HG02870 (cell line): Measurements from ENCODE around the gene GUCY2C.
A peak's percentile ranks its signal among the peaks of the same experiment; 100 is the strongest.
"Not testable (repeated sequence)": the region's sequence is repeated elsewhere in the genome, so short reads cannot be mapped to it uniquely, and the experiment has no call there.

Experiments used
- ATAC-seq: cut with Tn5 transposase; IDR thresholded peaks from one replicate; pipeline ENCODE4 v1.9.1; 2021; ENCODE audit warnings: mild to moderate bottlenecking, moderate library complexity; ENCODE audit not compliant: unreplicated experiment

The GUCY2C gene

DNA sequence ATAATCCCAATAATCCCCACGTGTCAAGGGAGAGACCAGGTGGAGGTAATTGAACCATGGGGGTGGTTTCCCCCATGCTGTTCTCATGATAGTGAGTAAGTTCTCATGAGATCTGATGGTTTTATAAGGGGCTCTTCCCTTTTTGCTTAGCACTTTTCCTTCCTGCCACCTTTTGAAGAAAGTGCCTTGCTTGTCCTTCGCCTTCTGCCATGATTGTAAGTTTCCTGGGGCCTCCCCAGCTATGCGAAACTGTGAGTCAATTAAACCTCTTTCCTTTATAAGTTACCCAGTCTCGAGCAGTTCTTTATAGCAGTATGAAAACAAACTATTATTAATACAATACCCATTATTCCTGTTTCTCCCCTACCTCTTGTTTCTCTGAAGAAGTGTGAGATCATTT lies 14.2 kb downstream of the GUCY2C start:
- ATAC-seq, result not testable (repeated sequence)

DNA sequence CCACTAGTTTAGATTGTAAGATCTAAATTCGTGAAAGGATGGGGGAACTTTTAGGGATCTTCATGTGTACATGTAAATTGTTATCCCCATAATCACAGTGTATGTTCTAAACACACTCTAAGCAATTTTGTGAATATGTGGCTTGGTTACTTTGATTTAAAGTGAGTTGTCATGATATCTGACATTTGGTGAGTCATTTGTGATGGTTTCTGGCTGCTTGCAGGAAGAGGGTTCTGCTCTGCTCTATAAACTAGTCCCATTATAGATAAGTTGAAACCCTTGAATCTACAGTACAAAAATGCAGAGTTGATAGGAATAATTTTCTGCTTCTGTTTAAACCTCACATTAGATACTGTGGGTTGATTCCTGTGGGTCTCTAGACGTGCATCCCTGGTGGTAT lies 14.8 kb downstream of the GUCY2C start:
- no peak for ATAC-seq

- no peak for ATAC-seq
These were observed 15.2 kb downstream of the GUCY2C start for GRCh38 chr12:14681190-14681589.

- no peak for ATAC-seq
These were observed 17.8 kb downstream of the GUCY2C start for GRCh38 chr12:14678547-14679150.

GRCh38 chr12:14668591-14668990 lies 27.8 kb downstream of the GUCY2C start:
- no peak for ATAC-seq

GRCh38 chr12:14665354-14666348 lies 30.7 kb downstream of the GUCY2C start:
- ATAC-seq, result no peak

- ATAC-seq, result no peak
These were observed 31.9 kb downstream of the GUCY2C start for GRCh38 chr12:14664434-14665023.

DNA sequence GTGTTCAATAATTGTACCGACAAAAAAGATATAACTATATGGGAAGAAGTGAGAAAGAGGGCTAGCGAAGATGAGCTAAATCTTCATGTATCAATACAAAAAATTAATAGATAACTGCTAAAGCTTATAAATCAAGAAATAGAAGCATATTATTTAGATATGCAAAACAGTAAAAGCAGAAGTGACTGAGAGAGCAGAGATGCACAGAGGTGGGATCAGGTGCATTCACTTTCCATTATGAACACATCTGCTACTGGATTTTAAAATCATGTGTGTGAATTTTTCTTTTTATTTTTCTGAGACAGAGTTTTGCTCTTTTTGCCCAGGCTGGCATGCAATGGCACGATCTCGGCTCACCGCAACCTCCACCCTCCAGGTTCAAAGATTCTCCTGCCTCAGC lies 33.4 kb downstream of the GUCY2C start:
- ATAC-seq, result no peak

GRCh38 chr12:14656846-14657245 lies 39.6 kb downstream of the GUCY2C start:
- no peak for ATAC-seq

- no peak for ATAC-seq
These were observed 41.1 kb downstream of the GUCY2C start for GRCh38 chr12:14655284-14655683.

DNA sequence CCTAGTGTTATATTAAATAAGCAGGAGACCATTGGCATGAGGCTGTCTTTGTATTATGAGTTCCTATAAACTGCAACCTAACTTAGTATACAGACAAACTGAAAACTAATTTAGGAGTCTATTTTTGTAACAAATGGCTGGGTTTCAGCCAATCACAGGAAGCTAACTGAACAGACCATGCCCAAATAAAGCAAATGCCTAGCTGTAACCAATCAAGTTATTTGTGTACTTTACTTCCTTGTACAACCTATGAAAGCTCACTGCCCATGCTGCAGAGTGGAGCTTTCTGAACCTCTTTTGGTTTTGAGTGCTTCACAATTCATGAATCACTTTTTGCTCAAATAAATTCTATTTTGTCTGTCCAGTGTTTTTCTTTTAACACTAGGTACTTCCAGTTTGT lies 41.6 kb downstream of the GUCY2C start:
- no peak for ATAC-seq

GRCh38 chr12:14654416-14654815 lies 42.0 kb downstream of the GUCY2C start:
- no peak for ATAC-seq

DNA sequence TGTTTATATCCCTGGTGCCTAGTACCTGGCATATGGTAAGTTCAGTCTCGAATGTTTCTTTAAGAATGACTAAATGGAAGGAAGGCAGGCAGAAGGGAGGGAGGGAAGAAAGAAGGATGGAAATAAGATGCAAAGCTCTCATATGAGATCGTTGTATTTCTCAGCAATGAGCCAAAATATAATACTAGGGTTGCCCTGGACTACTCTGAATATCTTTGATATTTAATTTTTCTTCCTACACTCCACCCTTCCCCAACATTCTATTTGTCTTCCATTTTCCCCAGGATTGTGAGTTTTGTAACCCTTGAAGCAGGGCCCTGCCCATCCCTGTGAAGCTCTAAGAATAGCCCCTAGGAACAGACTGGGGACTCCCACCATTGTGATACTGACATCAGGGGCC lies 43.9 kb downstream of the GUCY2C start:
- no peak for ATAC-seq

GRCh38 chr12:14651371-14651770 lies 45.0 kb downstream of the GUCY2C start:
- no peak for ATAC-seq

DNA sequence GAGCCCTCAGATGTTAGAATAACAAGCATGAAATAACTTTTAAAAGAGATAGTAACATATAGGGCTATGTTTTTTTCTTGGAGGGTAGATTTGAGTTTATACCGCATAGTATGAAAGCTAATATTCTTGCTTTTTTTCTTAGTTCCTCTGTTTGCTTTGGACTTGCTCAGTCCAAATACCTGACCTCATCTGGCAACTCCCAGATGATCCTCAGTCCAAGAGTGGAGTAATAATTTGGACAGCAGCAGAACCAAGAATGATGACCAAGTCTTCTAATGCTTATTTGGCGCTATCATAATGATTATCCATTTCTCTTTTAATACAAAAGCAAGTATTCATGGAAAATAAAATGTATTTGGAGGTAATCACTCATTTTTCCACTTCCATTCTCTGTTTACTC lies 45.6 kb downstream of the GUCY2C start:
- ATAC-seq, result no peak

GRCh38 chr12:14647028-14647750 lies 49.2 kb downstream of the GUCY2C start:
- ATAC-seq, result no peak

DNA sequence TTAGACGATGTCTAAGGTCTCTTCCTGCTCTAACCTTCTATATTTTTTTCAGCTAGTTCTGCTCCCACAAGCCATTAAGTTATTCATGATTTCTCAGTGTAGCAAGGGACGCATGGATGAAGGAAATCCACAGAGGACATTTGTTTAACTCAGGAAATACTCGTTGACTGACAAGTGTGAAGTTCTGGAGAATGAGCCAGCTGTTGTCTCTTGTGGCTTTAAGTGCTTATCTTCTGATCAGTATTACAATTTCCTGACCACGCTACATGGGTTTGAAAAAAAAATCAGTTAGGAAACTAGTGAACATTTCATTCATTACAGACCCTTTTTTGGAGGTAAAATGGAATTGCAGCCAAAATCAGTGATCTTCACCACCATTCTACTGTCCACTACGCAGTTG lies 53.1 kb downstream of the GUCY2C start:
- ATAC-seq, result peak; percentile 47

DNA sequence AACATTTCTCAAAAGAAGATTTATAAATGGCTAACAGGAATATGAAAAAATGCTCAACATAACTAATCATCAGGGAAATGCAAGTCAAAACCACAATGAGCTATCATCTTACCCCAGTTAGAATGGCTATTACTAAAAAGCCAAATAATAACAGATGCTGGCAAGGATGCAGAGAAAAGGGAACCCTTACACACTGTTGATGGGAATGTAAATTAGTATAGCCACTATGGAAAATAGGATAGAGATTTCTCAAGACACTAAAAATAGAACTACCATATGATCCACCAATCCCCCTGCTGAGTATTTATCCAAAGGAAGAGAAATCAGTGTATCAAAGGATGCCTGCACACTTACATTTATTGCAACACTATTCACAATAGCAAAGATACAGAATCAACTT lies 58.3 kb downstream of the GUCY2C start:
- ATAC-seq, result no peak

DNA sequence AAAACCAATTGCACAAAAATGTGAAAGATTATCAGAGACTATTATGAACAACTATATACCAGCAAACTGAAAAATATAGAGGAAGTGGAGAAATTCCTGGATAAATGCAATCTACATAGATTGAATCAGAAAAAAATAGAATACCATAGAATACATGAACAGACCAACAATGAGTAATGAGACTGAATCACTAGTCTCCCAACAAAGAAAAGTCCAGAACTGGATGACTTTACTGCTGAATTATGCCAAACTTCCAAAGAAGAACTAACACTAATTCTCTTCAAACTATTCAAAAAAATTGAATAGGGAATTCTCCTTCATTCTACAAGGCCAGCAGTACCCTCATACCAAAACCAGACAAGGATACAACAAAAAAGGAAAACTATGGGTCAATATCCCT lies 60.6 kb downstream of the GUCY2C start:
- ATAC-seq, result no peak

GRCh38 chr12:14630793-14631192 lies 65.6 kb downstream of the GUCY2C start:
- no peak for ATAC-seq
